ENCODE results near the gene MAGEB4.
A peak's percentile ranks its signal among the peaks of the same experiment; 100 is the strongest.

Gene MAGEB4

DNA sequence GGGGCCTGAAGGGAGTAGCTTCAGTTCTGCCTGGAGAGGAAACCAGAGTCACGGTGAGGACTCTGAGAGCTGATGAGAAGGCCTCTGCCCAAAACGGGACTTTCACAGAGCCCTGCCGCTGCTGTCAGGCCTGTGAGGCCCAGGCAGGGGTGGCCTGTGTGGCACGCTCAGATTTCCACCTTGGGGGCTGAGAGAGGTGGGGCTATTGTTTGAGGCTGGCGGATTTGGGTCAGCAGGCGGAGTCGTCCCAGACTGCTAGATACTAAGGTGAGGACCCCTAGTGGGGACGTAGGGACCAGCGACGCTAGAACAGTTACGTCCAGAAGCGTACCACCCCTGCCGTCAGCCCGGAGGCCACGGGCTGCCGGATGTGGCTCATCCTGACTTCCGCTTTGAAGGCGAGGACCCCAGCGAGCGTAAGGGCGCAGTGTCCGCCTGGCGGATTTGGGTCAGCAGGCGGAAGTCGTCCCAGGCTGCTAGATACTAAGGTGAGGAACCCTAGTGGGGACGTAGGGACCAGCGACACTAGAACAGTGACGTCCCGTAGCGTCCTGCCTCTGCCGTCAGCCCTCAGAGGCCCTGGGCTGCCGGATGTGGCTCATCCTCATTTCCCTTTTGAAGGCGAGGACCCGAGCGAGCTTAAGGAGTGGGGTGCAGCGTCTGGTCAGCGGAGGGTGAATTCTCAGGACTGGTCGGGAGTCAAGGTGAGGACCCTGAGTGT lies 5.1 kb downstream of the MAGEB4 start, which contains the start of gene MAGEB1:
TSS of gene MAGEB1 (plus strand) at position 378 of the 721 bp plus-strand sequence. CDS start 3,348 bp downstream, outside the sequence.
- no peak within 1 kb of the TSS for H2AFZ ChIP-seq (ENCODE audit: low read length, unreplicated experiment)

DNA sequence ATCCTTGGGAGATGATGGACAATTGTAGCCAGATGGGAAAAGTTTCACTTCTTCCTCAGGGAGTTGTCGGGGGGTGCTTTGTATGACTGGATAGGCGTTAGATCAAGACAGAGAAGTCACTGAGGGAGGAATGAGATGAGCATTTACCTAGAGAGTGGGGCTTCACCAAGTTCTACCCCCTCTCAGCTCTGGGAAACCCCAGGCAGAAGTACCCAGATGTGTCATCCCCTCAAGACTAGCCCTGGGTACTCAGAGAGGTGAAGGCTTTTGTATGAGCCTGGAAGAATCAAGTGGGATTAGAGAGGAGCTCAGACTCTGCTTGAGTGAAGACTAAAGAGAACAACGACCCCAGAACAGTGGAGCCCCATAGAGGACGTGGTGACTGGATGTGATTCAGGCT lies 7.1 kb downstream of the MAGEB4 start:
- Histone ChIP-seq H3K27me3 (ENCODE audit: insufficient read depth, low read length) (no peaks in the 10 kb centered on the region), H2AFZ (ENCODE audit: low read length, unreplicated experiment) (no peak overlapping the region), H3K4me3 (ENCODE audit: low read depth, low read length) (no peak overlapping the region), H3K36me3 (ENCODE audit: insufficient read depth, low read length) (no peaks in the 10 kb centered on the region), H3K79me2 (ENCODE audit: control insufficient read depth, insufficient read depth, low read length, unreplicated experiment) (no peaks in the 10 kb centered on the region), H3K4me1 (ENCODE audit: control insufficient read depth, insufficient read depth, low read length, unreplicated experiment) (no peaks in the 10 kb centered on the region), H3K27ac (ENCODE audit: low read depth, low read length) (no peak overlapping the region)

More for the DNA sequence above, 5.1 kb downstream of the MAGEB4 start, which contains the start of gene MAGEB1:
- H3K27me3 ChIP-seq (ENCODE audit: insufficient read depth, low read length): no peaks in the 10 kb centered on the region
- H3K27ac ChIP-seq (ENCODE audit: low read depth, low read length): no peak within 1 kb of the TSS
- no peak within 1 kb of the TSS for H3K4me3 ChIP-seq (ENCODE audit: low read depth, low read length)
- no peaks in the 10 kb centered on the region for H3K4me1 ChIP-seq (ENCODE audit: control insufficient read depth, insufficient read depth, low read length, unreplicated experiment)
- no peaks in the 10 kb centered on the region for H3K79me2 ChIP-seq (ENCODE audit: control insufficient read depth, insufficient read depth, low read length, unreplicated experiment)
- H3K36me3 ChIP-seq (ENCODE audit: insufficient read depth, low read length): no peaks in the 10 kb centered on the region

DNA sequence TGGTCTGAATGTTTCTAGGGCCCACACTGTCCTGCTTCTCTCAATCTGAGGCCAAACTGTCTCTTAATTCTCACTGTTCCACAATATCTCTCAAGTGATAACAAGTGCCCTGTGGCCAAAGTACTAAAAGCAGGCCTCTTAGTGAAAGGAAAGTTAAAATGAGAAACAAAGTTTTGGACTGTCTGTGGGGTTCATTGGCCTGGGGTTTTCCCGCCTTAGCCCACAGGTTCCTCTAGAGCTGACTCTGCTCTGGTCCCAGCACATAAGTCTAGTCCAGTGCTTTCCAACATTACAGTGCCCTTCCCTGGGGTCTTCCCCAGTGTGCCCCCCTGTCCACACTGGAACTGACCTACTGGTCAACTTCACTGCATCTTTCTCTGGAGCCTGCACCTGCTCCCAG lies 11.5 kb downstream of the MAGEB4 start:
- Histone ChIP-seq H3K36me3 (ENCODE audit: insufficient read depth, low read length) (no peaks in the 10 kb centered on the region), H3K79me2 (ENCODE audit: control insufficient read depth, insufficient read depth, low read length, unreplicated experiment) (no peaks in the 10 kb centered on the region), H3K4me1 (ENCODE audit: control insufficient read depth, insufficient read depth, low read length, unreplicated experiment) (no peaks in the 10 kb centered on the region), H3K4me3 (ENCODE audit: low read depth, low read length) (no peak overlapping the region), H2AFZ (ENCODE audit: low read length, unreplicated experiment) (no peak overlapping the region), H3K27ac (ENCODE audit: low read depth, low read length) (no peak overlapping the region), H3K27me3 (ENCODE audit: insufficient read depth, low read length) (no peaks in the 10 kb centered on the region)

DNA sequence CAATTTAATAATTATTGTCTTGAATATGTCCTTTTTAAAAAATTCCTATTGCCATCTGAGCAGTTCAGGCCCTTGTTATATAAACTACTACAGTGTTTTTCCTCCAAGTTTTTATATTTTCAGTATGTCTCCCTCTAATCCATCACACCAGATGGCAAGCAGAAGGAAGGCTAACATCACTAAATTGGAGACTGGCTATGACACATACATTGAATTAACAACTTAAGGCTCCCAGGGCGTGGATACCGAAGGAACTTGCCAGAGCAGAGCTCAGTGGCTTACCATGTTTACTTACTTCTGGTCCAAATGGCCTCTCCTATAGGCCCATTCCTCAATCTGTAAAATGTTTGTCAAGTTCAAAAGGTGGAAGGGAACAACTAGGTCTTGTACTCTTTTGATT lies 18.1 kb downstream of the MAGEB4 start:
- Histone ChIP-seq H3K4me1 (ENCODE audit: control insufficient read depth, insufficient read depth, low read length, unreplicated experiment) (no peaks in the 10 kb centered on the region), H3K79me2 (ENCODE audit: control insufficient read depth, insufficient read depth, low read length, unreplicated experiment) (no peaks in the 10 kb centered on the region), H3K27me3 (ENCODE audit: insufficient read depth, low read length) (no peaks in the 10 kb centered on the region), H3K4me3 (ENCODE audit: low read depth, low read length) (no peak overlapping the region), H2AFZ (ENCODE audit: low read length, unreplicated experiment) (no peak overlapping the region), H3K36me3 (ENCODE audit: insufficient read depth, low read length) (no peaks in the 10 kb centered on the region), H3K27ac (ENCODE audit: low read depth, low read length) (no peak overlapping the region)

DNA sequence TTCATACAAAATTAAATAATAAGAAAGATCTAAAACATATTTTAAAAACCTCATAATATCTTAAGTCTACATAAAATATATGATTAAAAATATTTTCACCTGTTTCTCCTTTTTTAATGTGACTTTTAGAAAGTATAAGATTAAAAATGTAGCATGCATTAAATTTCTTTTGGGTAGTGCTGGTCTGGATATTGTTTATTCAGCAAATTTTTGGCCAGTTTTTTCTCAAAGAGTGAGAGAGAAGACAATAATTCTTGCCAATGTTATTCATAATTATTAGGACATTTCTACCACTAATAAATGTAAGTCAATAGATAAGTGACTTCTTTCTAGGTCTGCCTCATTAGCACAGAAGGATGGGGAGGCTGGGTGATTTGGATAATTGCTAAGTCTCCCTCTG lies 19.2 kb downstream of the MAGEB4 start:
- H2AFZ ChIP-seq (ENCODE audit: low read length, unreplicated experiment): no peak overlapping the region
- no peaks in the 10 kb centered on the region for H3K4me1 ChIP-seq (ENCODE audit: control insufficient read depth, insufficient read depth, low read length, unreplicated experiment)
- no peaks in the 10 kb centered on the region for H3K79me2 ChIP-seq (ENCODE audit: control insufficient read depth, insufficient read depth, low read length, unreplicated experiment)
- peaks cover 3% of the 10 kb centered on the region; the same call in 1 of the 2 replicates for H3K27me3 ChIP-seq (ENCODE audit: insufficient read depth, low read length)
- H3K27ac ChIP-seq (ENCODE audit: low read depth, low read length): no peak overlapping the region
- H3K36me3 ChIP-seq (ENCODE audit: insufficient read depth, low read length): no peaks in the 10 kb centered on the region
- no peak overlapping the region for H3K4me3 ChIP-seq (ENCODE audit: low read depth, low read length)

DNA sequence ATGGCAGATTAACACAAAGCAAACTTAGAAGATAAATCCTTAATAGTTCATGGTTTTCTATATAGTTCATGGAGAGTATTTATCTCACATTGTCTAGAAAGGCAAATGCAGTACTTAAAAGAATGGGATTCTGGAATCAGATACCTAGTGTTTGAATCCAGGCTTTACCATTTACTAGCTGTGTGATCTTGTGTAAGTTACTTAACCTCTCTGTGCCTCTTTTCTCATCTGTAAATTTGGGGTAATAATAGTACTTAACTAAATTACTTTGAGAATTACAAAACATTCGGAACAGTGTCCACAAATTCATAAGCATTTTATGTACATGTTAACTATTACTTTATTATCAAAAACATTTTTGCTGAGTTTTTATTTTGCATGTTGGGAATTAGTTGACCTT lies 21.0 kb downstream of the MAGEB4 start:
- no peak overlapping the region for H2AFZ ChIP-seq (ENCODE audit: low read length, unreplicated experiment)
- H3K27ac ChIP-seq (ENCODE audit: low read depth, low read length): no peak overlapping the region
- H3K79me2 ChIP-seq (ENCODE audit: control insufficient read depth, insufficient read depth, low read length, unreplicated experiment): no peaks in the 10 kb centered on the region
- no peaks in the 10 kb centered on the region for H3K36me3 ChIP-seq (ENCODE audit: insufficient read depth, low read length)
- H3K4me1 ChIP-seq (ENCODE audit: control insufficient read depth, insufficient read depth, low read length, unreplicated experiment): no peaks in the 10 kb centered on the region
- peaks cover 3% of the 10 kb centered on the region; the same call in 1 of the 2 replicates for H3K27me3 ChIP-seq (ENCODE audit: insufficient read depth, low read length)
- no peak overlapping the region for H3K4me3 ChIP-seq (ENCODE audit: low read depth, low read length)

DNA sequence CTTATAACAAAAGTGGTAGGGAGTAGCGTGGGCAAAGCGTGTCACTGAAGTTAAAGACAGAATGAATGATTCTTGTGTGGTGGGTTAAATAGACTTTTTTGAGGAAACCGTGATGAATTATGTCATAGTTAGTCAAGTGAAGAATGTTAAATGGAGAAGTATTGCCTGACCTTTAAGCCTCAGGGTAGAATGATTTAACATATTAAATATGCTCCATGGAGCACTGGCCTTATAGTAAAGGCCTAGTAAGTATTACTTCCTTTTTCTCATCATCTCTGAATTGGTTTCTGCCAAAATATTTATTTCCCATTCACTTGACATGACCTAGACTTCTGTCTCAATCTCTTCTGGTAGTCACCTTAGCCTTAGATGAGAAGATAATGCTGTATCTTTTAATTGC lies 28.8 kb downstream of the MAGEB4 start:
- Histone ChIP-seq H3K27ac (ENCODE audit: low read depth, low read length) (no peak overlapping the region), H2AFZ (ENCODE audit: low read length, unreplicated experiment) (no peak overlapping the region), H3K36me3 (ENCODE audit: insufficient read depth, low read length) (no peaks in the 10 kb centered on the region), H3K4me1 (ENCODE audit: control insufficient read depth, insufficient read depth, low read length, unreplicated experiment) (no peaks in the 10 kb centered on the region), H3K4me3 (ENCODE audit: low read depth, low read length) (no peak overlapping the region), H3K27me3 (ENCODE audit: insufficient read depth, low read length) (no peaks in the 10 kb centered on the region), H3K79me2 (ENCODE audit: control insufficient read depth, insufficient read depth, low read length, unreplicated experiment) (no peaks in the 10 kb centered on the region)

DNA sequence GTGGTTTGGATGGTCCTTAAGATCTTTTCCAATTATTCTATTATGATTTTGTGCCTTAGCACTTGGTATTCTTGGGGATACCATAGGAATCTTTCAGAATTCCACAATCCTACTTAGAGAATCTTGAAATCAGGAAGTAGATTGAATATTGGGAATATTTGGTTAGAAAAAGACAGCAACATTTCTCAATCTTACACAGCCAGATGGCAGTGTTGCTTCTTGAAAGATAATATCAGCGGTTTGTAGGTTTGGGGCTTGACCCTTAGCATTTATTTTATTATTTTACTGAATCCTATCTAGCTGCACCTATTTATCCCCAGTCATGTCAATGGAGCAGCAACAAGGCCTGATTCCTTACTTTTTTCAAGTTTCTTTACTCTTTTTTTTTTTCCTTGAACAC lies 33.7 kb downstream of the MAGEB4 start:
- H3K36me3 ChIP-seq (ENCODE audit: insufficient read depth, low read length): no peaks in the 10 kb centered on the region
- peaks cover 6% of the 10 kb centered on the region for H3K4me1 ChIP-seq (ENCODE audit: control insufficient read depth, insufficient read depth, low read length, unreplicated experiment)
- no peak overlapping the region for H2AFZ ChIP-seq (ENCODE audit: low read length, unreplicated experiment)
- no peak overlapping the region for H3K4me3 ChIP-seq (ENCODE audit: low read depth, low read length)
- H3K79me2 ChIP-seq (ENCODE audit: control insufficient read depth, insufficient read depth, low read length, unreplicated experiment): no peaks in the 10 kb centered on the region
- H3K27ac ChIP-seq (ENCODE audit: low read depth, low read length): no peak overlapping the region
- H3K27me3 ChIP-seq (ENCODE audit: insufficient read depth, low read length): no peaks in the 10 kb centered on the region

DNA sequence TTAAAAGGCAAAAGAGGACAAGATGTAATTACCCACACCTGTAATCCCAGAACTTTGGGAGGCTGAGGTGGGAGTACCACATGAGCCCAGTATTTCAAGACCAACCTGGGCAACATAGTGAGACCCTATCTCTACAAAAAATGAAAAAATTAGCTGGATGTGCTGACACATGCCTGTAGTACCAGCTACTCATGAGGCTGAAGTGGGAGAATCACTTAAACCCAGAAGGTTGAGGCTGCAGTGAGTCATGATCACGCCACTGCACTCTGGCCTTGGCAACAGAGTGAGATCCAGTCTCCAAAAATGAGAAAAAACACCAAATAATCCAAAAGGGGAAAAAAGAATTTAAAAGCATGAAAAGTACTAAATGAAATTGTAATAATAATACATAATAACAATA lies 36.6 kb downstream of the MAGEB4 start:
- Histone ChIP-seq H3K79me2 (ENCODE audit: control insufficient read depth, insufficient read depth, low read length, unreplicated experiment) (no peaks in the 10 kb centered on the region), H3K27ac (ENCODE audit: low read depth, low read length) (no peak overlapping the region; the same call in 1 of the 2 replicates), H3K4me3 (ENCODE audit: low read depth, low read length) (no peak overlapping the region), H3K36me3 (ENCODE audit: insufficient read depth, low read length) (no peaks in the 10 kb centered on the region), H3K4me1 (ENCODE audit: control insufficient read depth, insufficient read depth, low read length, unreplicated experiment) (peaks cover 19% of the 10 kb centered on the region), H2AFZ (ENCODE audit: low read length, unreplicated experiment) (peak overlapping the region; percentile 25), H3K27me3 (ENCODE audit: insufficient read depth, low read length) (no peaks in the 10 kb centered on the region)

DNA sequence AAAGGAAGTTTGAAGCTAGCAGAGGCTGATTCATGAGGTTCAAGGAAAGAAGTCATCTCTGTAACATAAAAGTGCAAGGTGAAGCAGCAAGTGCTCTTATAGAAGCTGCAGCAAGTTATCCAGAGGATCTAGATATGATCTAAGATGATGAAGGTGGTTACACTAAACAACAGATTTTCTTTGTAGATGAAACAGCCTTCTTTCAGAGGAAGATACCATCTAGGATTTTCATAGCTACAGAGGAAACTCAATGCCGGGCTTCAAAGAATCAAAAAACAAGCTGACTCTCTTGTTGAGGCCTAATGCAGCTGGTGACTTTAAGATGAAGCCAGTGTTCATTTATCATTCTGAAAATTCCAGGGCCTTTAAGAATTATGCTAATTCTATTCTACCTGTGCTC lies 38.6 kb downstream of the MAGEB4 start:
- H3K36me3 ChIP-seq (ENCODE audit: insufficient read depth, low read length): no peaks in the 10 kb centered on the region
- no peak overlapping the region for H3K27ac ChIP-seq (ENCODE audit: low read depth, low read length)
- no peak overlapping the region for H3K4me3 ChIP-seq (ENCODE audit: low read depth, low read length)
- no peaks in the 10 kb centered on the region for H3K79me2 ChIP-seq (ENCODE audit: control insufficient read depth, insufficient read depth, low read length, unreplicated experiment)
- H3K4me1 ChIP-seq (ENCODE audit: control insufficient read depth, insufficient read depth, low read length, unreplicated experiment): peaks cover 31% of the 10 kb centered on the region
- H3K27me3 ChIP-seq (ENCODE audit: insufficient read depth, low read length): no peaks in the 10 kb centered on the region
- H2AFZ ChIP-seq (ENCODE audit: low read length, unreplicated experiment): no peak overlapping the region

DNA sequence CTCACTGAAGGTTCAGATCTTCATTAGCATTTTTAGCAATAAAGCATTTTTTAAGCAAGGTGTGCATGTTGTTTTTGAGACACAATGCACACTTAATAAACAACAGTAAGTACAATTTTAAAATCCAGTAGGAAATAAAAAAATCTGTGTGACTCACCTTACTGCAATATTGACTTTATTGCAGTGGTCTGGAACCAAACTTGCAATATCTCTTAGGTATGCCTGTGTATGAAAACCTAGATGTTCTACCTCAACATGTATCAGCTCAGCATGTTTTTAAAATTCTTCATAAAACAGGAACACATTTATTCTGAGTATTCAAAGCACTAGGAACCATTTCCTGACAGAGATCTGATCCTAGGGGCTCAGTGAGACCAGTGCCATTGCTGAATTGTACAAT lies 40.7 kb downstream of the MAGEB4 start:
- no peaks in the 10 kb centered on the region for H3K27me3 ChIP-seq (ENCODE audit: insufficient read depth, low read length)
- H3K27ac ChIP-seq (ENCODE audit: low read depth, low read length): peak overlapping the region; percentile 95

More for the DNA sequence above, 40.7 kb downstream of the MAGEB4 start:
- peak overlapping the region; percentile 43 for H2AFZ ChIP-seq (ENCODE audit: low read length, unreplicated experiment)
- H3K36me3 ChIP-seq (ENCODE audit: insufficient read depth, low read length): no peaks in the 10 kb centered on the region
- peak overlapping the region; percentile 53; the same call in 1 of the 2 replicates for H3K4me3 ChIP-seq (ENCODE audit: low read depth, low read length)
- H3K4me1 ChIP-seq (ENCODE audit: control insufficient read depth, insufficient read depth, low read length, unreplicated experiment): peaks cover 31% of the 10 kb centered on the region
- H3K79me2 ChIP-seq (ENCODE audit: control insufficient read depth, insufficient read depth, low read length, unreplicated experiment): no peaks in the 10 kb centered on the region

Data from ACC112 (cell line).